KMS-11 (cell line): ENCODE data around the gene UNC5CL.

ENCODE experiments used
- H2AFZ ChIP-seq: fragments of 200-600 bp; sonication (generic); 2 replicates; pipeline ENCODE4 v1.6.1; 2016; ENCODE audit warnings: antibody characterized with exemption, mixed run types, low read depth
- H3K27ac ChIP-seq: fragments of 200-600 bp; sonication (generic); 2 replicates; pipeline ENCODE4 v1.6.1; 2016; ENCODE audit warnings: mild to moderate bottlenecking, mixed run types
- H3K27me3 ChIP-seq: fragments of 200-600 bp; sonication (generic); 2 replicates; pipeline ENCODE4 v1.6.1; 2017; ENCODE audit warnings: mild to moderate bottlenecking, low read depth, mixed run types, moderate library complexity; ENCODE audit not compliant: insufficient read depth
- H3K36me3 ChIP-seq: fragments of 200-600 bp; sonication (generic); 2 replicates; pipeline ENCODE4 v1.6.1; 2017; ENCODE audit warnings: mild to moderate bottlenecking, mixed run types; ENCODE audit not compliant: insufficient read depth
- H3K4me1 ChIP-seq: fragments of 200-600 bp; sonication (generic); 2 replicates; pipeline ENCODE4 v1.6.1; 2016; ENCODE audit warnings: mild to moderate bottlenecking, low read depth, mixed run types; ENCODE audit not compliant: poor library complexity, severe bottlenecking
- H3K4me2 ChIP-seq: fragments of 200-600 bp; sonication (generic); 2 replicates; pipeline ENCODE4 v1.7.0; 2016; ENCODE audit warnings: mild to moderate bottlenecking, mixed run types
- H3K4me3 ChIP-seq: fragments of 200-600 bp; sonication (generic); IDR thresholded peaks from 2 replicates; pipeline ENCODE4 v1.6.1; 2017; ENCODE audit warnings: low read depth, low read length, mixed read lengths; ENCODE audit not compliant: insufficient read depth
- H3K79me2 ChIP-seq: fragments of 200-600 bp; sonication (generic); 2 replicates; pipeline ENCODE4 v1.6.1; 2016; ENCODE audit warnings: low read depth, mixed run types; ENCODE audit not compliant: insufficient read depth
- H3K9ac ChIP-seq: fragments of 200-600 bp; sonication (generic); 2 replicates; pipeline ENCODE4 v1.6.1; 2016; ENCODE audit warnings: mild to moderate bottlenecking, mixed run types
- H4K20me1 ChIP-seq: fragments of 200-600 bp; sonication (generic); 2 replicates; pipeline ENCODE4 v1.6.1; 2016; ENCODE audit warnings: mild to moderate bottlenecking, mixed run types; ENCODE audit not compliant: insufficient read depth
- CTCF ChIP-seq: fragments of 200-600 bp; sonication (generic); conservative IDR thresholded peaks from 2 replicates; pipeline ENCODE4 v1.6.1; 2017; ENCODE audit warnings: low read depth, mild to moderate bottlenecking, antibody characterized with exemption, low read length, moderate library complexity, mixed read lengths

The UNC5CL gene

GRCh38 chr6:40982917-40983316 is 56.1 kb downstream of the UNC5CL start:
- no peak for TF ChIP-seq CTCF
- Histone ChIP-seq H3K4me3 (no peak overlapping the region), H3K79me2 (no peaks in the 10 kb centered on the region), H2AFZ (no peak overlapping the region), H3K9ac (no peak overlapping the region), H3K4me2 (no peak overlapping the region), H3K36me3 (no peaks in the 10 kb centered on the region), H3K27me3 (no peaks in the 10 kb centered on the region), H3K27ac (no peak overlapping the region), H3K4me1 (no peaks in the 10 kb centered on the region), H4K20me1 (no peaks in the 10 kb centered on the region)

- no peaks in the 10 kb centered on the region for H4K20me1 ChIP-seq
- H3K4me3 ChIP-seq = no peak overlapping the region
- no peaks in the 10 kb centered on the region for H3K79me2 ChIP-seq
- no peaks in the 10 kb centered on the region for H3K4me1 ChIP-seq
- H2AFZ ChIP-seq = no peak overlapping the region
- no peak for TF ChIP-seq CTCF
- H3K36me3 ChIP-seq = no peaks in the 10 kb centered on the region
- H3K27me3 ChIP-seq = no peaks in the 10 kb centered on the region
- H3K27ac ChIP-seq = no peak overlapping the region
- no peak overlapping the region for H3K9ac ChIP-seq
- no peak overlapping the region for H3K4me2 ChIP-seq
Measured at GRCh38 chr6:40978687-40979289, 60.2 kb downstream of the UNC5CL start.

- no peak for TF ChIP-seq CTCF
- no peaks in the 10 kb centered on the region for H3K27me3 ChIP-seq
- H2AFZ ChIP-seq = no peak overlapping the region
- H3K79me2 ChIP-seq = no peaks in the 10 kb centered on the region
- H3K27ac ChIP-seq = no peak overlapping the region
- H3K4me2 ChIP-seq = no peak overlapping the region
- H3K4me1 ChIP-seq = no peaks in the 10 kb centered on the region
- H3K36me3 ChIP-seq = no peaks in the 10 kb centered on the region
- no peak overlapping the region for H3K4me3 ChIP-seq
- no peak overlapping the region for H3K9ac ChIP-seq
- no peaks in the 10 kb centered on the region for H4K20me1 ChIP-seq
Measured at GRCh38 chr6:40977695-40978094, 61.3 kb downstream of the UNC5CL start.

- Histone ChIP-seq H3K9ac (no peak overlapping the region), H2AFZ (no peak overlapping the region), H3K4me1 (no peaks in the 10 kb centered on the region), H3K27me3 (no peaks in the 10 kb centered on the region), H3K4me3 (no peak overlapping the region), H4K20me1 (no peaks in the 10 kb centered on the region), H3K27ac (no peak overlapping the region), H3K4me2 (no peak overlapping the region), H3K36me3 (no peaks in the 10 kb centered on the region), H3K79me2 (no peaks in the 10 kb centered on the region)
- TF ChIP-seq CTCF = no peak
Measured at GRCh38 chr6:40977085-40977484, 61.9 kb downstream of the UNC5CL start.
